22Rv1 (cell line): ENCODE measurements around the gene ZNF326.

Source experiments
- ZFX ChIP-seq: fragments of 450-650 bp; IDR thresholded peaks from 2 replicates; pipeline ENCODE4 v1.6.1; 2017; ENCODE audit warnings: antibody characterized with exemption, borderline replicate concordance
- TF ChIP-seq, protein P1 (sequence below): fragments of 450-650 bp; IDR thresholded peaks from 2 replicates; pipeline ENCODE4 v1.5.1; 2017; ENCODE audit warnings: mild to moderate bottlenecking

DNA sequence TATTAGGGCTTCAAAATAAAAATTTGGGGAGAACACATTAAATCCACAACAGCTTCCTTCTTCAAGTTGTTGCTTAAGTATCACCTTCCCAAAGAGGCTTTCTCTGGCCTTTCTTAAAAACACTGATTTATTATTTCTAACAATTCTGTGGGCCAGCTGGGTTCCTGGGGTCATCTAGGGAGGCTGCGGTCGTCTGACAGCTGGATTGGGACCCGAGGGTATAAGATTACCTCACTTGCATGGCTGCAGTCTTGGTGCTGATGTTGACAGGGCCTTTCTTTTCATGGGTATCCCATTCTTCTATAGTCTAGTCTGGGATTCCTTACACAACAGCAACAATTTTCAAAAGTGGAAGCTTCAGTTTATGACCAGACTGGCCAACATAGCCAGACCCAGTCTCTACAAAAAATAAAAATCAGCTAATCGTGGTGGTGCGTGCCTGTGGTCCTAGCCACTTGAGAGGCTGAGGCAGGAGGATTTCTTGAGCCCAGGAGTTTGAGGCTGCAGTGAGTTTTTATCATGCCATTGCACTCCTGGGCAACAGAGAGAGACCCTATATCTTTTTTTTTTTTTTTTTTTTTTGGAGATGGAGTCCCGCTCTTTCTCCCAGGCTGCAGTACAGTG, 46.1 kb upstream of the ZNF326 start:
- TF ChIP-seq, protein P1, sequence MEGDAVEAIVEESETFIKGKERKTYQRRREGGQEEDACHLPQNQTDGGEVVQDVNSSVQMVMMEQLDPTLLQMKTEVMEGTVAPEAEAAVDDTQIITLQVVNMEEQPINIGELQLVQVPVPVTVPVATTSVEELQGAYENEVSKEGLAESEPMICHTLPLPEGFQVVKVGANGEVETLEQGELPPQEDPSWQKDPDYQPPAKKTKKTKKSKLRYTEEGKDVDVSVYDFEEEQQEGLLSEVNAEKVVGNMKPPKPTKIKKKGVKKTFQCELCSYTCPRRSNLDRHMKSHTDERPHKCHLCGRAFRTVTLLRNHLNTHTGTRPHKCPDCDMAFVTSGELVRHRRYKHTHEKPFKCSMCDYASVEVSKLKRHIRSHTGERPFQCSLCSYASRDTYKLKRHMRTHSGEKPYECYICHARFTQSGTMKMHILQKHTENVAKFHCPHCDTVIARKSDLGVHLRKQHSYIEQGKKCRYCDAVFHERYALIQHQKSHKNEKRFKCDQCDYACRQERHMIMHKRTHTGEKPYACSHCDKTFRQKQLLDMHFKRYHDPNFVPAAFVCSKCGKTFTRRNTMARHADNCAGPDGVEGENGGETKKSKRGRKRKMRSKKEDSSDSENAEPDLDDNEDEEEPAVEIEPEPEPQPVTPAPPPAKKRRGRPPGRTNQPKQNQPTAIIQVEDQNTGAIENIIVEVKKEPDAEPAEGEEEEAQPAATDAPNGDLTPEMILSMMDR = no peak
- TF ChIP-seq ZFX = no peak
